ENCODE data around the gene BCDIN3D. TPM values are rescaled to one million over a fixed set of nuclear protein-coding genes. Genes with fewer than 3 reads are reported as not detected.

Gene BCDIN3D
- total and polyA plus RNA-seq, 2 of the 8 experiments (the other 6 are each of a cell fraction or from before 2014, with no cell fraction given) = 1.6 to 2.4 TPM

- TF ChIP-seq USF2 (IDR thresholded peaks at IDR 0.05; ENCODE audit: low read length) = no peak
- TF ChIP-seq KDM4A (IDR thresholded peaks at IDR 0.05; ENCODE audit: low read depth, low read length, severe bottlenecking) = no peak
These were observed 34.1 kb downstream of the BCDIN3D start (continued) for GRCh38 chr12:49808686-49809380.

All from H1 (cell line).